C1 segment of cervical spinal cord (tissue), 14 donors: ENCODE results near the gene TTC34.

ENCODE experiments used
- DNase-seq, 14 donors: peaks; one replicate each; lab custom pipeline; 2025; lab: John Stamatoyannopoulos, UW

TTC34 gene

DNA sequence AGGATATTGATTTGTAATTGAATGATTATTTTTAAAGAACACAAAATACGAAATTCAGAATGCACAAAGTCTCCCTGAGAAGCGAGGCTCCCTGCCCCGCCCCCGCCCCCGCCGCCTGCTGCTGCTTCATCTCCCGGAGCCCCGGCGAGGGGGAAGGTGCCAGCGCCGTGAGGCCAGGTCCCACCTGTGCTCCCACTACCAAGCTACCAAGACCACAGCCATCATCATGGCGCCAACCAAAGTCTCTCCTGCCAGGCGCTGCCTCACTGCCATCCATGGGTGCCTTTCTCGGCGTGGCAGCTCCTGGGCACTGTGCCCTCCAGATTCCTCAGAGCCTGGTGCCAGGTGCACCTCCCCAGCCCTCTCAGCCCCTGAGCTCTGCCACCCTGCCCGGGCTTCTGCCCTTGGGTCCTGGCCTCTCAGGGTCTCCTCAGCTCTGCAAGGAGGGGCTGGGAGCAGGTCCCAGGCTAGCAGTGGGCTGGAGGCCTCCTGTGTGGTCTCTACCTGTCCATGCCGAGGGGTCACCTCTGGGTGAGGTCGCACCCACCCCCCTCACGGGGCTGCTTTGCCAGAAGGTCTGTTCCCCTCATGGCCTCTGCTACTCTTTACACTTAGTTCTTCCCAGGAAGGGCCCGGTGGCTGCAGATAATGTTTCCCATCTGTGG is 29.4 kb upstream of the TTC34 start:
- no peak for DNase-seq

DNA sequence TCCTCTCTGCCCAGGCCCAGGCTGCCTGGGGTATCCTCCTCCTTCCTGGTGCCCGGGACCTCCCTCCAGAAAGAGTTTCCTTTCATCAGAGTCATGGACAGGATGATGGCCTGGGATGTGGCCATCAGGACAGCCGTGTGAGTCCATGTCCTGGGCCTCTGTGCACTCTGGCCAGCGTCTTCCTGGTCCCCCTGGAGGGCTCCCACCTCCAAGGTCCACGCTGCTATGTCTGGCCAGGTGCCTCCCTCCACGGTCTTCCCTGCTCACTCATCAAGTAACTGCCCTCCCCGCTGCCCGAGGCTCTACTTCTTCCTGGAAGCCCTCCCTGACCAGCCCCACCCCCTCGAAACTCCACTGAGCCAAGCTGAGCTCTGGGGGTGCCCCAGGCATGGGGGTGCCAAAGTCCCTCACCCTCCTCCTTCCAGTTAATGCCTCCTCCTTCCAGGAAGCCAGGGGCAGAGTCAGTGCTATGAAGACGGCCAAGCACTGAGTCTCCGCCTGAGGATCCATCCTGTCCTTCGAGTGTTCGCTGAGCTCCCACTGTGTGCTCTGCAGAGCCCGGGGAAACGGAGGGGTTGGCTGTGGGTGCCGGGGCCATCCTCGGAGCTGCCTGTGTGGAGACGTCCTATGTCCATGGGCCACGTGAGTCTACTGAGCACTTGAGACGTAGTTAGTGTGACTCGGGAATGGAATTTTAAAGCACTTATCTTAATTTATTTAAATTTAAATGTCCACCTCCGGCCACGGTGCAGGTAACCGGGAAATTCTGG is 28.5 kb upstream of the TTC34 start:
- no peak for DNase-seq

DNA sequence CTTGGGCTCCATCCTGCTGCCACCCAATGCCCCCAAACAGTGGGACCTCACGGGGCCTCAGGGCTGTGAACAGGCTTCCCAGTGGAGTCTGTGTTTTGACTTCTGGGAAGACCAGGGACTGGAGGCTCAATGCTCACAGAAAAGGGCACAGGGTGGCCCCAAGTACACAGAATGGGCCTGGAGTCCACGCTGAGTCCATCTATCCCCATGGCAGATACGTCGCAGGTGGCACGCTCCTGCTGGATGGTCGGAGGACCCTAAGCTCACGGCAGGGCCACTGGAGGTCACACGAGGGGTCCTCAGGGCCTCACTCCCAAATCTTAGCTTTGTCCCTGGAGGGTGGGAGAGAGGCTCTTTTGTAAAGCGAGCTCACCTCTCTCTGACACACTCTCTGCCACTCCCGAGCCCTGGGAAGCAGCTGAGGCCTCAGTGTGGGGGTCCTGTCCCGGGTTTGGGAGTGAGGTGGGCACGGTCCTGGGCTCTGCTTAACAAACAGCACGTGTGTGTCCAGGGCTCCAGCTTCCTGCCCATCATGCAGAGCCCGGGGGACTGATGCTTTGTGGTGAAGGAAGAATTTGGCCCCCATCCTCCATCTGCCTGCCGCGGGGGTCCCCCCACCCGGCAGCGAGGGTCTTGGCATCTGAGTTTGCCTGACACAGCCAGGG is 27.2 kb upstream of the TTC34 start:
- DNase-seq, result no peak

DNA sequence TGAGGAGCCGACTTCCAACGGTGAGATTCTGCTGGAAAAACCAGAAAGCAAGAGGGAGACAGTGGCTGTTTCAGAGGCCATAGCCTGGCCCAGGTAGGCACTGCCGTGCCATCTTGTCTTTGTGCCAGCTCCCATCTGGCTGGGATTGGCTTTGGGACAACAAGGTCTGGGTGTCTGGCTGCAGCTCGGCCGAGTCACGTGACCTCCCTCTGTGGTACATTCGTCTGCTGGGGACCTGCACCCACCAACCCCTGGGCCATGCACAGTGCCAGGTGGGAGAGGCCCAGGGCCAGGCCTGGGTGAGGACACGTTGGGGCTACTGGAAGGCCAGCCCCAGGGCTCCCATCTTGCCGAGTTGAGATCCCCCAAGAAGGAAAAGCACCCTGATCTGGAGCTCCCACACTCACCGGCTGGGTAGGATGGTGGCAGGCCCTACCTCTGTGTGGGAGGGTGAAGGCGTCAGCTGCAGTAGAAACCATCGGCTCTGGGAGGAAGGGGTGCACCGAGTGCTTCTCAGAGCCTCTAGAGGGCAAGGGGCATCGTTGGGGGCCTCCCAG is 25.3 kb upstream of the TTC34 start:
- DNase-seq, result no peak

GRCh38 chr1:2826316-2826715 is 24.8 kb upstream of the TTC34 start:
- no peak for DNase-seq

- no peak for DNase-seq
Measured at GRCh38 chr1:2825487-2826189, 24.1 kb upstream of the TTC34 start.

GRCh38 chr1:2824999-2825398 is 23.5 kb upstream of the TTC34 start:
- DNase-seq, result no peak

DNA sequence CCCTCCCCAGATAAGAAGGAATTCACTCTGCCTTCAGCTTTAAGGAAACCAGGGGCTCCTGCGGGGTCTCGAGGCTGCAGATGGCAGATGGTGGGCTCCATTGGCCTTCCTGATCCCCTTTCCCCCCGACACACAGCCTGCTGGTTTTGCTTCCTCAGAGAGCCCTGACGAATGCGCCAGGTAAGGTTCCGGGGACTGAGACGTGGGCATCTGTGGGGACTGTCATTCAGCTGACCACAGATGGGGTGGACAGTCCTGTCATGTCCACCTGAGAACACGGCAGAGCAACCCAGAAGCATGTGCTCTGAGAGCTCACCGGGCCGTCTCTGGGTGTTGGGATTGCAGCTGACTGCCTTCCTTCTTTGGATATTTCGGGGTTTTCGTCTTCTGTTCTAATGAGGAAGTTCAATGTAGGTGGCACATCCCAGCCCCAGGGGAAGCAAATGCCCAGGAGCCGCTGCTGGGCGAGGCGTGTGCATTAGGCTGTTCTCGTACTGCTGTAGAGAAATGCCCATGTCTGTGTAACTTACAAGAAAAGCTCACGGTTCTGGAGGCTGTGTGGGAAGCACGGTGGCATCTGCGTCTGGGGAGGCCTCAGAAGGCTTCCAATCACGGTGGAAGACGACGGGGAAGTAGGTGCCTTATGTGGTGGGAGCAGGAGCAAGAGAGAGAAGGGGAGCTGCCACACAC is 22.6 kb upstream of the TTC34 start:
- no peak for DNase-seq

DNA sequence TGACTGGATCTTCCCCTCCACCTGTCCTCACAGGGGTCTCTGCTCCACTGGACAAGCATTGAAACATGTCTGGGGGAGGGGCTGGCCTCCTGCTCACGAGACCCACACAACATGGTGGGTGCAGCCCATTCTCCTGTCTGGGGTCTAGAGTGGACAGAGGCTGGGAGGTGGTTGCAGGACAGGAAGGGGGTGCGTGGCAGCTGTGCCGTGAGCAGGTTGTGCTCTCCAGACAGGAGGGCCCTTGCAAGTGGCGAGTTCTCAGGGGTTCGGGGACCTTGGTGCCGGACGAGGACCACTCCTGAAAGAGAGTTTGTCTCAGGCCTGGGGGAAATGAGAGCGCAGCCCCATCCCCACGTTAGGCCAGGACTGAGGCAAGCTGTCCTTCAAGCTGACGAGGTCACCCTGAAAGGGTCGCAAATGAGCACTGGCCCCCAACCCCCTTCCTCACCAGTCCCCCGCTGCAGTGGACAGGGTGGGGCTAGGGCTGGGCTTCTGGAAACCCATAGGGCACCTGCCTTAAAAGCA is 21.2 kb upstream of the TTC34 start:
- DNase-seq, result no peak

- DNase-seq, result peak in 7 of 14 donors; percentile 0 to 48 (median 17)
Measured at GRCh38 chr1:2821966-2822620, 20.6 kb upstream of the TTC34 start.

DNA sequence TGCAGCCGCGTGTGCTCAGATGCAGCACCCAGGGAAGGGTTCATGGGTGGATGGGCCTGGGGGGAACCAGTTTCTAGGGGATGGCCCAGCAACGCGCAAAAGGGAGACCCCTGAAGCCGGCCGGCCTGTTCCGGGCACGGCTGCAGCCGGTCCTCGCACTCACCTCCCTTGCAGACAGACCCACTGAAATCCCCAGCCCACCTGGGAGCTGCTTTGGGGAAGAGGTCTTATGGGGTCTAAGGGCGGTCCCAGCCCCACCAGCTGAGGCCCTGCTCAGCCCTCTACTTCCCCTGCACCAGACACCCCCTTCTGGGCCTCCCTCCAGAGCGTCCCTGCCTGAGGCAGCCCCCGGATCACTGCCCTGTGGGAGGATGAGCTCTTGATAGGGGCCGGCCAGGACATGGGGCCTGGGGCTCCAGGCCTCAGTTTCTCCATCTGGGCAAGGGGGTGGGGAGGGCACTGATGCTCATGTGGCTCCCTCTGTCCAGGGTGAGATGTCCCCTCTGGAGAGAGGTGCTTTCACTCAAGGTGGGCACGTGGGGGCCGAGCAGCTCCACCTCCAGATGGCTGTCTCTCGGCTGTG is 20.0 kb upstream of the TTC34 start:
- no peak for DNase-seq

DNA sequence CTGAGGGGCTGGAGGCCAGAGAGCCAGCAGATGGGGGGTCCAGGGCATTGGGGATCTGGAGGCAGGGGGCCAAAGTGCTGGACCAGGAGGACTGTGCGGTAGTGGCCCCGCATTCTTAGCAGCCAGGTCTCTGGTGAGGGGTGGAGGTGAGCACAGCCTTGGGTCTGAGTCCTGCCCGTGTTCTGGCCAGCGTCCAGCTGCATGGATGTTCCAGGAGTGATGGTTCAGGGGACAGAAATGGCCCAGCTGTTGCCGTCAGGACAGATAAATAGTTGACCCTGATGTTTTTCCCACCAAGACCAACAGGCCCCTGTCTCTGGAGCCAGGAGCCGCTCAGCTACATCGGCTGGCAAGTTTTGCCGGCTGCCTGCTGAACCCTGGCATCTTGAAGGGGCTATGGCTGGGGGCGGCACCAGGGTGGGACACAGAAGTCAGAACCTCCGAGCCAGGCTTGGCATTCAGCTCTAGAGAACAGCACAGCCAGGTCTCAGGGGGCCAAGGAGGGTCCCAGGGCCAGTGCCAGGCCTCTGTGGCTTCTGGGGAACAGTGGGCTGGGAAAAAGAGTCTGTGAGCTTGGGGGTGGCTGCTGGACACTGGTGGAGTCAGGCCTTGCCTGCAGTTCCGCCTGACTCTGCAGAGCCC is 19.4 kb upstream of the TTC34 start:
- DNase-seq, result no peak

GRCh38 chr1:2819831-2820730 is 18.6 kb upstream of the TTC34 start:
- no peak for DNase-seq

- DNase-seq, result no peak
Measured at GRCh38 chr1:2819429-2819828, 17.9 kb upstream of the TTC34 start.

DNA sequence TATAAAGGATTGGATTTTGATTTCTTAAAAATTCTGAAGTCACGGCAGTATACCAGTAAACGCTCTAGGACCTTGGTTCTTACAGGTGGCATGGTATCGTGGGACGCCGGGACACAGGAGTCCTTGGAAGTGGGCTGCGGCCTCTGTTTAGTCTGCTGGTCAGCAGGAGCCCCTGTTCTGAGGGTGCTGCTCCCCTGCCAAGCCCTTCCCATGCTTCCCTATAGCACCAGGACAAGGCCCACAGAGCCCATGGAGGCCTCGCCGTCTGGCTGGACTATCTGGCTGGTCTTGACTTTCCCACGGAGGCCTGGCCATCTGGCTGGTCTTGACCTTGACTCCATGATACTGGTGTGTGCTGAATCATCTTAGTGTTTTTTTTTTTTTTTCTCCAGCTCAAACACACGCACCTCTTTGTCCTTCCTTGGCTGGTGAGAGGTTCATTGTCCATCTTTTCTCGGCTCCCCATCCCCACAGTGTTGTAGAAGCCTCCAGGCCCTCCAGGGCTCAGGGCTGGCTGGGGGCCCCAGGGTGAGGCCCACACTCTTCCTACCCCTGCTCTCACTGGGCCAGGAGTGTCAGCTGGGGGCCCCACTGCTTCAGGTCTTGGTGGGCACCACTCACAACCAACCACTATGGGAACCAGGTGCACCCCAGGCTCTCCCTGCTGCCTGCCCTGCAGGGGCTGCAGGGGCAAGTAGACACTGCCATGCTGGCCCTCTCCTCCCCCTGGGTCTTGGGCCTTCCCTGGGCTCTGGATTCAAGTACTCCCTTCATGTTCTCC is 16.5 kb upstream of the TTC34 start:
- no peak for DNase-seq

DNA sequence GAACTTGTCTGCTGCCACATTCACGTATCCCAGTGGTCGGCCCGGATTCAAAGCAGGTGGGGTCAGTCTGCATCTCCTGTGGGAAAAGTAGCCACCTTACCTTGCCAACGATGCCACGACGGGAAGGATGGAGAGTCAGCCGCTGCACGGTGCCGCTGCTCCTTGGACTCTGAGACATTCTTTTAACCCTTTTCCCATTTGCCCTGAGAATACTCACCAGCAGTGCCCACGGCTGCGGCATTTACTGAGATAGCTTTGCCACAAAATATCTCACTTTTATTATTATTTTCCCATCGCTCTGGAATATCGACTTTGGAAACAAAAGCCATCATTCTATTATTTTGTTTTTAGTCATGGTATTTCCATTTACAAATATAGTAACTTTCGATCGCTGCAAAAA is 15.3 kb upstream of the TTC34 start:
- DNase-seq, result no peak

- no peak for DNase-seq
Measured at GRCh38 chr1:2815551-2815950, 14.1 kb upstream of the TTC34 start.
